GM12878 (cell line): ENCODE measurements around the gene PHLDA3. TPM values are rescaled to one million over a fixed set of nuclear protein-coding genes. Genes with fewer than 3 reads are reported as not detected.

Experiments
- ATAC-seq: fragments of 200-7000 bp; cut with Tn5 transposase; 3 replicates; pipeline ENCODE4 v1.9.1; 2020; ENCODE audit warnings: mild to moderate bottlenecking, moderate library complexity
- BruUV-seq: library from RNA; stranded (reverse); fragments of 400-500 nt; replicated peaks from 2 replicates; lab custom pipeline; 2021; lab: Mats Ljungman, UMichigan
- CTCF ChIA-PET: fragments of 300-600 bp; sonication (Branson Sonifier 250); formaldehyde crosslinking; extraction: SDS; loops from one replicate; lab custom pipeline; 2021; ENCODE audit warnings: inconsistent platforms; lab: Yijun Ruan, JAX
- POLR2A ChIA-PET: fragments of 350-600 bp; formaldehyde crosslinking; extraction: SDS; loops from one replicate; lab custom pipeline; 2021; ENCODE audit warnings: inconsistent platforms; lab: Charles Lee
- RAD21 ChIA-PET: fragments of 300-600 bp; sonication (Branson Sonifier 250); formaldehyde crosslinking; loops from one replicate; lab custom pipeline; 2023; ENCODE audit warnings: antibody characterized with exemption; ENCODE audit not compliant: unreplicated experiment; lab: Charles Lee
- SMC1A ChIA-PET: fragments of 300-600 bp; sonication (Branson Sonifier 250); formaldehyde crosslinking; loops from one replicate; lab custom pipeline; 2023; ENCODE audit not compliant: unreplicated experiment, uncharacterized antibody; lab: Charles Lee
- DNase-seq: peaks from one replicate; pipeline ENCODE4 v3.0.0-alpha.2; 2011; ENCODE audit warnings: low read depth, low spot score
- FAIRE-seq: peaks from 3 replicates; lab custom pipeline; 2011; peaks lifted over from hg19 to GRCh38; lab: Jason Lieb, UNC
- H2AFZ ChIP-seq: 2 replicates; pipeline ENCODE4 v1.6.0; 2011; ENCODE audit warnings: low read depth, low read length, control low read depth; ENCODE audit not compliant: control insufficient read depth
- H3K27ac ChIP-seq: 2 replicates; pipeline ENCODE4 v1.5.1; 2011; ENCODE audit warnings: control low read depth; ENCODE audit not compliant: control insufficient read depth, insufficient read depth
- H3K27me3 ChIP-seq, 2 experiments: replicated peaks in 1 of 2; 2 replicates each; pipeline versions ENCODE4 v1.6.0 to v1.6.1; 2011; ENCODE audit warnings: low read length in 1 of 2; ENCODE audit not compliant: control insufficient read depth in 2 of 2, insufficient read depth in 2 of 2
- H3K36me3 ChIP-seq, 2 experiments: 2 replicates each; pipeline ENCODE4 v1.5.1; 2011; ENCODE audit warnings: low read length in 1 of 2; ENCODE audit not compliant: control insufficient read depth in 2 of 2, insufficient read depth in 2 of 2
- H3K4me1 ChIP-seq: 2 replicates; pipeline ENCODE4 v1.6.1; 2011; ENCODE audit warnings: mild to moderate bottlenecking, low read length, moderate library complexity, mixed read lengths; ENCODE audit not compliant: control insufficient read depth, insufficient read depth
- H3K4me2 ChIP-seq: 2 replicates; pipeline ENCODE4 v1.6.0; 2011; ENCODE audit warnings: control low read depth; ENCODE audit not compliant: control insufficient read depth, insufficient read depth
- H3K4me3 ChIP-seq: fragments of 200-600 bp; sonication (generic); 2 replicates; pipeline ENCODE4 v1.5.1; 2016
- H3K79me2 ChIP-seq: 2 replicates; pipeline ENCODE4 v1.6.0; 2011; ENCODE audit warnings: low read length; ENCODE audit not compliant: control insufficient read depth, insufficient read depth
- H3K9ac ChIP-seq: 2 replicates; pipeline ENCODE4 v1.8.0; 2011; ENCODE audit warnings: low read length, control low read depth, mixed read lengths; ENCODE audit not compliant: control insufficient read depth, insufficient read depth
- H3K9me3 ChIP-seq: replicated peaks from 3 replicates; pipeline ENCODE4 v1.5.1; 2011; ENCODE audit warnings: mild to moderate bottlenecking, low read length; ENCODE audit not compliant: control insufficient read depth, insufficient read depth
- H4K20me1 ChIP-seq: 2 replicates; pipeline ENCODE4 v1.6.0; 2011; ENCODE audit not compliant: control insufficient read depth, insufficient read depth
- BHLHE40 ChIP-seq, 2 experiments: fragments of 450-650 bp in 1 of 2; IDR thresholded peaks; 2 replicates each; pipeline ENCODE4 v1.6.1; 2011 to 2017; ENCODE audit warnings: low read depth in 2 of 2, borderline replicate concordance in 1 of 2, improper control_type of control experiment in 1 of 2, low read length in 1 of 2, mild to moderate bottlenecking in 1 of 2
- CEBPB ChIP-seq, 2 experiments: fragments of 150-350 bp in 1 of 2; IDR thresholded peaks; 2 replicates each; pipeline ENCODE4 v1.6.1; 2012 to 2014; ENCODE audit warnings: low read depth in 2 of 2, low read length in 2 of 2, borderline replicate concordance in 1 of 2, inconsistent platforms in 1 of 2
- CHD2 ChIP-seq: IDR thresholded peaks from 2 replicates; pipeline ENCODE4 v1.6.1; 2011; ENCODE audit warnings: low read depth, low read length, improper control_type of control experiment, borderline replicate concordance
- CREM ChIP-seq: IDR thresholded peaks from 2 replicates; pipeline ENCODE4 v1.6.1; 2014; ENCODE audit warnings: antibody characterized with exemption, low read depth
- E2F4 ChIP-seq: IDR thresholded peaks from 2 replicates; pipeline ENCODE4 v1.6.1; 2012; ENCODE audit warnings: low read depth, low read length, improper control_type of control experiment
- FOXK2 ChIP-seq: fragments of 450-650 bp; IDR thresholded peaks from 2 replicates; pipeline ENCODE4 v1.6.1; 2017; ENCODE audit warnings: mild to moderate bottlenecking, moderate library complexity
- FOXM1 ChIP-seq: IDR thresholded peaks from 2 replicates; pipeline ENCODE4 v1.6.1; 2012; ENCODE audit warnings: low read depth, mild to moderate bottlenecking, inconsistent platforms, low read length, moderate library complexity
- KLF5 ChIP-seq: fragments of 450-650 bp; IDR thresholded peaks from 2 replicates; pipeline ENCODE4 v1.6.1; 2014; ENCODE audit warnings: mild to moderate bottlenecking; ENCODE audit not compliant: partially characterized antibody
- NFIC ChIP-seq: IDR thresholded peaks from 2 replicates; pipeline ENCODE4 v1.6.1; 2012; ENCODE audit warnings: low read depth, mild to moderate bottlenecking, inconsistent platforms, low read length, moderate library complexity
- NFYA ChIP-seq: IDR thresholded peaks from 2 replicates; pipeline ENCODE4 v1.6.1; 2011; ENCODE audit warnings: low read depth, mild to moderate bottlenecking, low read length, improper control_type of control experiment, borderline replicate concordance
- POLR2AphosphoS2 ChIP-seq: IDR thresholded peaks from 2 replicates; pipeline ENCODE4 v1.6.1; 2011; ENCODE audit warnings: low read depth, mild to moderate bottlenecking, low read length, improper control_type of control experiment, moderate library complexity
- TAF1 ChIP-seq: IDR thresholded peaks from 2 replicates; pipeline ENCODE4 v1.6.1; 2011; ENCODE audit warnings: mild to moderate bottlenecking, low read depth, low read length, borderline replicate concordance
- TCF12 ChIP-seq: IDR thresholded peaks from 2 replicates; pipeline ENCODE4 v1.6.1; 2011; ENCODE audit warnings: low read depth, mild to moderate bottlenecking, low read length
- YY1 ChIP-seq: IDR thresholded peaks from 2 replicates; pipeline ENCODE4 v1.6.1; 2011; ENCODE audit warnings: low read depth, mild to moderate bottlenecking, low read length
- ZBTB4 ChIP-seq: fragments of 450-650 bp; formaldehyde crosslinking; IDR thresholded peaks from 2 replicates; pipeline ENCODE4 v1.4.0; 2022; ENCODE audit warnings: mild to moderate bottlenecking, moderate library complexity
- WGBS: methylation state at CpG from one replicate; pipeline ENCODE4 v1.1.6; 2016; ENCODE audit warnings: low lambda C conversion rate; ENCODE audit not compliant: insufficient replicate concordance, insufficient coverage; ENCODE audit errors: missing lambda C conversion rate; 5-methylcytosine and 5-hydroxymethylcytosine counted together
- in situ Hi-C: fragments of 300-500 bp; cut with MboI; formaldehyde crosslinking; loops from 9 replicates; pipeline ENCODE4 v1.14.3; 2018; ENCODE audit warnings: mixed read lengths
- intact Hi-C: fragments of 100-400 bp; cut with micrococcal nuclease; formaldehyde crosslinking; loops from one replicate; pipeline ENCODE4 v1.14.2; 2022; ENCODE audit not compliant: unreplicated experiment
- polyA plus RNA-seq, 11 experiments: library from polyadenylated mRNA; depleted of rRNA in 4 of 11; unstranded in 6 of 11; stranded (reverse) in 5 of 11; fragments of >200 nt; fragmentation: Nextera tagmentation in 4 of 11; fragmentation: Illumina TruSeq in 1 of 11; extraction: Ambion mirVana in 4 of 11; extraction: Trizol in 1 of 11; gene quantifications; 1 replicate in 1 of 11; 2 replicates in 10 of 11; pipeline versions ENCODE4 v1.2.1 to v1.2.3, GENCODE V29; 2011 to 2016; ENCODE audit warnings: inconsistent platforms in 2 of 11, missing spikeins in 2 of 11, low read depth in 1 of 11
- total RNA-seq, 4 experiments: library from RNA; depleted of rRNA in 3 of 4; stranded (reverse); fragments of >200 nt in 3 of 4; fragmentation: Illumina TruSeq in 1 of 4; extraction: Trizol in 1 of 4; gene quantifications; 2 replicates each; pipeline versions ENCODE4 v1.2.1 to v1.2.3, GENCODE V29; 2013 to 2021

The PHLDA3 gene
- total and polyA plus RNA-seq, 10 of the 15 experiments (the other 5 are each of a cell fraction or from before 2014, with no cell fraction given), result 0.60 to 57.4 (median 21.8) TPM

GRCh38 chr1:201489643-201490261 lies 20.8 kb upstream of the PHLDA3 start (continued):
- no peak for TF ChIP-seq ZBTB4 (CRISPR knock-in tag)
- TF ChIP-seq CREM, result no peak
- TF ChIP-seq TCF12, result no peak

- 93% methylated on average over 12 of the region's 12 CpGs for WGBS
- CTCF ChIA-PET, result interaction anchor here (13.8 to 17.1 kb wide), 2 partner anchors 14 to 25 kb away, joined by 198 to 814 read pairs; partner anchors contain the start of gene CSRP1
- Histone ChIP-seq H2AFZ (no peak overlapping the region), H3K4me1 (no peaks in the 10 kb centered on the region), H3K4me3 (no peak overlapping the region), H3K79me2 (no peaks in the 10 kb centered on the region), H3K9ac (no peak overlapping the region), H3K9me3 (no peaks in the 10 kb centered on the region; the same call in 2 of the 3 replicates), H4K20me1 (no peaks in the 10 kb centered on the region), H3K36me3 (peaks cover 2 to 28% of the 10 kb centered on the region in 2 experiments; a peak in 3 of 4 replicates), H3K4me2 (no peak overlapping the region), H3K27ac (no peak overlapping the region), H3K27me3 (no peaks in the 10 kb centered on the region)
- POLR2A ChIA-PET, result interaction anchor here (1.4 kb wide), 1 partner anchor 15 kb away, joined by 3 read pairs; no protein-coding TSS in a partner anchor
- in situ Hi-C loops (no loop called here), intact Hi-C loops (no loop called here)
- no peak for ATAC-seq
- DNase-seq, result no peak
- RAD21 ChIA-PET, result interaction anchor here (14.2 kb wide), 1 partner anchor 18 kb away, joined by 505 read pairs; the partner anchor contains the start of gene CSRP1
- BruUV-seq, result no TSS peak
- SMC1A ChIA-PET, result interaction anchor here (17.2 kb wide), 1 partner anchor 19 kb away, joined by 514 read pairs; the partner anchor contains the start of gene CSRP1
- TF ChIP-seq NFIC, result no peak
- no peak for TF ChIP-seq FOXM1
- TF ChIP-seq NFYA, result no peak
- TF ChIP-seq YY1, result no peak
- TF ChIP-seq POLR2AphosphoS2, result no peak
- TF ChIP-seq E2F4, result no peak
- no peak for TF ChIP-seq KLF5
- TF ChIP-seq CHD2, result no peak
- no peak for TF ChIP-seq BHLHE40 (IDR thresholded peaks at IDR 0.05; ENCODE audit: borderline replicate concordance in 1 of 2, low read depth in 2 of 2, low read length in 1 of 2)
- no peak for TF ChIP-seq TCF12
- no peak for TF ChIP-seq TAF1
- TF ChIP-seq FOXK2, result no peak
- TF ChIP-seq CEBPB (IDR thresholded peaks at IDR 0.05; ENCODE audit: borderline replicate concordance in 1 of 2, low read depth in 2 of 2, low read length in 2 of 2), result no peak
- FAIRE-seq, result no peak
Measured at GRCh38 chr1:201488830-201489589, 20.0 kb upstream of the PHLDA3 start.
